Esophagus squamous epithelium (tissue), 4 donors: ENCODE measurements around the gene RBKS.

ENCODE experiments used
- POLR2A ChIP-seq, 4 donors: fragments of 450-650 bp; IDR thresholded peaks; one replicate each; pipeline ENCODE4 v1.6.1; 2017; ENCODE audit warnings: antibody characterized with exemption in 4 of 4, mild to moderate bottlenecking in 4 of 4, moderate library complexity in 3 of 4
- TF ChIP-seq, protein P1 (sequence below), 6 experiments: fragments of 450-650 bp in 4 of 6; fragments of 200-600 bp in 2 of 6; sonication (generic) in 2 of 6; IDR thresholded peaks; one replicate each; pipeline ENCODE4 v1.5.1; 2016 to 2019; ENCODE audit warnings: antibody characterized with exemption in 6 of 6, mild to moderate bottlenecking in 4 of 6, moderate library complexity in 4 of 6

DNA sequence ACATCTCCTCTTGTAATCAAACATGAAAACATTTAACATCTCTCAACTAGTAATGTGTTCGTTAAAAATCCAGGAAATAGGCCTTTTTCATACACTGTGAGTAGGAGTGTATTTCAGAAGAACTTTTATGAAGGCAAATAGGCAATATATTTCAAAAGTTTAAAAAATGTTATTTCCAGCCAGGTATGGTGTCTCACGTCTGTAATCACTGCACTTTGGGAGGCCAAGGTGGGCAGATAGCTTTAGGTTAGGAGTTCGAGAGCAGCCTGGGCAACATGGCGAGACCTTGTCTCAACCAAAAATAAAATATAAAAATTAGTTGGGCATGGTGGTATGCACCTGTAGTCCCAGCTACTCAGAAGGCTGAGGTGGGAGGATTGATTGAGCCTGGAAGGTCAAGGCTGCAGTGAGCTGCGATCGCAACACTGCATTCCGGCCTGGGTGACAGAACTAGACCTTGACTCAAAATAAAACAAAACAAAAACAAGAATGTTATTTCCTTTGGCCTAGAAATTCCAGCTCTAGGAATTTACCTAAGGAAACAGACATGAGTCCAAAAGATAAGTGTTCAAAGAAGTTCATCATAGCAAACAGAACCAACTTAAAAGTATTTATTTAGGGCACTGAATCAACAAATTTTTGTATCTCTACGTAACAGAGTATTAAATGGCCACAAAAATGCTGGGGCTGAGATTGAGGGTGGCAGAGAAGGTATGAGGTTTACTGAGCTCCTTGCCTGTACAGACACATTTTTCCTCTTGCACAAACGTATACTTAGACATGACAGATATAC is 14.9 kb downstream of the RBKS start:
- TF ChIP-seq, protein P1, sequence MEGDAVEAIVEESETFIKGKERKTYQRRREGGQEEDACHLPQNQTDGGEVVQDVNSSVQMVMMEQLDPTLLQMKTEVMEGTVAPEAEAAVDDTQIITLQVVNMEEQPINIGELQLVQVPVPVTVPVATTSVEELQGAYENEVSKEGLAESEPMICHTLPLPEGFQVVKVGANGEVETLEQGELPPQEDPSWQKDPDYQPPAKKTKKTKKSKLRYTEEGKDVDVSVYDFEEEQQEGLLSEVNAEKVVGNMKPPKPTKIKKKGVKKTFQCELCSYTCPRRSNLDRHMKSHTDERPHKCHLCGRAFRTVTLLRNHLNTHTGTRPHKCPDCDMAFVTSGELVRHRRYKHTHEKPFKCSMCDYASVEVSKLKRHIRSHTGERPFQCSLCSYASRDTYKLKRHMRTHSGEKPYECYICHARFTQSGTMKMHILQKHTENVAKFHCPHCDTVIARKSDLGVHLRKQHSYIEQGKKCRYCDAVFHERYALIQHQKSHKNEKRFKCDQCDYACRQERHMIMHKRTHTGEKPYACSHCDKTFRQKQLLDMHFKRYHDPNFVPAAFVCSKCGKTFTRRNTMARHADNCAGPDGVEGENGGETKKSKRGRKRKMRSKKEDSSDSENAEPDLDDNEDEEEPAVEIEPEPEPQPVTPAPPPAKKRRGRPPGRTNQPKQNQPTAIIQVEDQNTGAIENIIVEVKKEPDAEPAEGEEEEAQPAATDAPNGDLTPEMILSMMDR (IDR thresholded peaks at IDR 0.05), result no peak
- TF ChIP-seq POLR2A (IDR thresholded peaks at IDR 0.05), result no peak
